C4-2B (cell line): ENCODE measurements around the gene CDK8.

Experiments
- CTCF ChIP-seq: fragments of 450-650 bp; conservative IDR thresholded peaks from 2 replicates; pipeline ENCODE4 v1.5.1; 2017; ENCODE audit warnings: mild to moderate bottlenecking
- ZFX ChIP-seq: fragments of 450-650 bp; IDR thresholded peaks from 2 replicates; pipeline ENCODE4 v1.6.1; 2017

GRCh38 chr13:26401069-26401468 is 147.1 kb downstream of the CDK8 start:
- TF ChIP-seq CTCF, result no peak
- TF ChIP-seq ZFX, result no peak
